ENCODE data around the gene DUSP22. TPM values are rescaled to one million over a fixed set of nuclear protein-coding genes. Genes with fewer than 3 reads are reported as not detected.
A peak's percentile ranks its signal among the peaks of the same experiment; 100 is the strongest.

The DUSP22 gene
- polyA plus RNA-seq, 3 donors: 107 to 120 (median 117) TPM

GRCh38 chr6:381742-382461 is 89.6 kb downstream of the DUSP22 start:
- intact Hi-C loops (cut with micrococcal nuclease): no loop called here
- H3K4me3 ChIP-seq (replicated peaks in 1 of 3; ENCODE audit: low read depth in 2 of 3, low read length in 3 of 3): no peak overlapping the region
- peaks cover 33 to 55% (median 34%) of the 10 kb centered on the region in 3 donors for H3K27me3 Mint-ChIP-seq (ENCODE audit: low read depth in 3 of 3)
- H3K27ac ChIP-seq (ENCODE audit: low read depth in 1 of 2, low read length in 2 of 2): no peak overlapping the region
- peaks cover 0 to 25% (median 1%) of the 10 kb centered on the region in 7 donors for H3K9me3 Mint-ChIP-seq
- H3K9ac ChIP-seq (ENCODE audit: insufficient read depth, low read length, poor library complexity, severe bottlenecking): no peak overlapping the region
- H3K4me3 Mint-ChIP-seq: no peak overlapping the region
- H3K9me3 ChIP-seq (replicated peaks in 1 of 2; ENCODE audit: control insufficient read depth in 1 of 2, insufficient read depth in 1 of 2, low read length in 2 of 2): no peaks in the 10 kb centered on the region
- no peak for TF ChIP-seq CTCF (IDR thresholded peaks at IDR 0.05)
- DNase-seq: no peak
- no peak overlapping the region for H2AFZ ChIP-seq (ENCODE audit: insufficient read depth, low read depth, low read length, poor library complexity, severe bottlenecking)
- H3K4me1 Mint-ChIP-seq: peaks cover 28% of the 10 kb centered on the region
- H3K36me3 ChIP-seq (replicated peaks in 1 of 2; ENCODE audit: control insufficient read depth in 1 of 2, insufficient read depth in 2 of 2, low read length in 2 of 2): no peaks in the 10 kb centered on the region
- peaks cover 25 to 28% of the 10 kb centered on the region in 2 donors for H3K4me1 ChIP-seq (ENCODE audit: control insufficient read depth in 1 of 2, insufficient read depth in 2 of 2, low read length in 2 of 2)
- no peak overlapping the region for H3K27ac Mint-ChIP-seq
- no peaks in the 10 kb centered on the region for H3K36me3 Mint-ChIP-seq
- H4K20me1 ChIP-seq (ENCODE audit: insufficient read depth, low read length): no peaks in the 10 kb centered on the region
- peaks cover 0 to 16% of the 10 kb centered on the region in 2 donors for H3K27me3 ChIP-seq (ENCODE audit: control insufficient read depth in 2 of 2, insufficient read depth in 2 of 2, low read length in 2 of 2)
- no peaks in the 10 kb centered on the region for H3K79me2 ChIP-seq (ENCODE audit: insufficient read depth, low read length)
- no peak overlapping the region for H3K4me2 ChIP-seq (replicated peaks; ENCODE audit: extremely low read depth, low read length, poor library complexity, severe bottlenecking)
- WGBS (ENCODE audit: insufficient coverage): 92% methylated on average over 17 of the region's 17 CpGs

- Mint-ChIP-seq H3K9me3 (peaks cover 0 to 19% (median 0%) of the 10 kb centered on the region in 7 donors), H3K4me1 (peaks cover 36% of the 10 kb centered on the region)
- peaks cover 0 to 18% of the 10 kb centered on the region in 2 donors for H3K27me3 ChIP-seq (ENCODE audit: control insufficient read depth in 2 of 2, insufficient read depth in 2 of 2, low read length in 2 of 2)
Observed at GRCh38 chr6:382883-383810, 90.9 kb downstream of the DUSP22 start.

More at GRCh38 chr6:382883-383810, 90.9 kb downstream of the DUSP22 start:
- TF ChIP-seq CTCF (IDR thresholded peaks at IDR 0.05): no peak
- DNase-seq: peak in 2 of 3 donors; percentile 39 to 57
- Histone ChIP-seq H3K79me2 (ENCODE audit: insufficient read depth, low read length) (no peaks in the 10 kb centered on the region), H3K27ac (ENCODE audit: low read depth in 1 of 2, low read length in 2 of 2) (no peak overlapping the region), H3K36me3 (replicated peaks in 1 of 2; ENCODE audit: control insufficient read depth in 1 of 2, insufficient read depth in 2 of 2, low read length in 2 of 2) (no peaks in the 10 kb centered on the region), H3K4me1 (ENCODE audit: control insufficient read depth in 1 of 2, insufficient read depth in 2 of 2, low read length in 2 of 2) (peaks cover 31 to 37% of the 10 kb centered on the region in 2 donors), H3K4me2 (replicated peaks; ENCODE audit: extremely low read depth, low read length, poor library complexity, severe bottlenecking) (no peak overlapping the region), H2AFZ (ENCODE audit: insufficient read depth, low read depth, low read length, poor library complexity, severe bottlenecking) (no peak overlapping the region), H3K4me3 (replicated peaks in 1 of 3; ENCODE audit: low read depth in 2 of 3, low read length in 3 of 3) (no peak overlapping the region), H3K9ac (ENCODE audit: insufficient read depth, low read length, poor library complexity, severe bottlenecking) (no peak overlapping the region), H4K20me1 (ENCODE audit: insufficient read depth, low read length) (no peaks in the 10 kb centered on the region), H3K9me3 (replicated peaks in 1 of 2; ENCODE audit: control insufficient read depth in 1 of 2, insufficient read depth in 1 of 2, low read length in 2 of 2) (no peaks in the 10 kb centered on the region)
- H3K27ac Mint-ChIP-seq: peak overlapping the region in 4 of 7 donors; percentile 33 to 82 (median 67)
- H3K27me3 Mint-ChIP-seq (ENCODE audit: low read depth in 3 of 3): peaks cover 30 to 57% (median 39%) of the 10 kb centered on the region in 3 donors
- H3K4me3 Mint-ChIP-seq: peak overlapping the region in 1 of 2 donors; percentile 71
- intact Hi-C loops (cut with micrococcal nuclease): no loop called here
- H3K36me3 Mint-ChIP-seq: no peaks in the 10 kb centered on the region
- 83% methylated on average over 15 of the region's 22 CpGs for WGBS (ENCODE audit: insufficient coverage)

All from CD14-positive monocyte (primary cell).